ENCODE data around the gene ZNF541.

ZNF541 gene

DNA sequence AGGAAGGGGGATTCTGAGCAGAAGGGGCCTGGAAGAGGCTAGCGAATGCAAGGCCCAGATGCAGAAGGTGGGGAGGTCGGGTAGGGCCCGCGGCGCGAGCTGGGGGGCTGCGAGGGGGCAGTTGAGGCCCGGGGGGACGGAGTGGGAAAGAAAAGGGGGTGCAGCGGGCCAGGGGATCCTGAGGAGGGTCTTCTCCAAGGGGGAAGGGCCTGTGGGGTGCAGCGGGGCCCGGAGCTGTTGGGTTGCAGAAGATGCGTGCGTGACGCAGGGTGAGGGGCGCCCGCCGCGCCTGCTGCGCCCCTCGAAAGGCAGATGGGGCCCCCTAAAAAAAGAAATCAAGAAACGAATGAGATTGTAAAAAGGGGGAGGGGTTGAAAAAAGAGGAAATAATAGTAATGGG is 313 bp downstream of the ZNF541 start:
- peak overlapping the region in 1 of 2 donors; percentile 45 for H3K27ac Mint-ChIP-seq

DNA sequence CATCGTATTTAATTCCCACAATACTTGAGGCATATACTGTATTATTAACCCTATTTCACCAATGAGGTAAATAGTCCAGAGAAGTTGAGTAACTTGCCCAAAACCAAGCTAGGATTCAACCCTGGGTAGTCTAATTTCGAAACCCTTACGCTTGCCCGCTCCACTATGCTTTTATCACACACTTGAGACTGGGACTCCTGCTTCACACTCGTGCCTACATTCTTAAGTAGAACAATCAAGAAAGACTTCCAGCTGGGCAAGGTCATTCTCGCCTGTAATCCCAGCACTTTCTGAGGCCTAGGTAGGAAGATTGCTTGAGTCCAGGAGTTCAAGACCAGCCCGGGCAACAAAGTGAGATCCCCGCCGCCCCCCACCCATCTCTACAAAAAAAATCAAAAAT is 3.6 kb downstream of the ZNF541 start:
- peaks cover 12% of the 10 kb centered on the region for H3K4me1 Mint-ChIP-seq
- ATAC-seq, result no peak
- DNase-seq, result no peak
- peaks cover 0 to 9% of the 10 kb centered on the region in 2 donors for H3K9me3 Mint-ChIP-seq
- peaks cover 11% of the 10 kb centered on the region for H3K27me3 Mint-ChIP-seq
- H3K27ac Mint-ChIP-seq, result no peak overlapping the region
- H3K4me3 Mint-ChIP-seq, result no peak overlapping the region

More for the DNA sequence above, 313 bp downstream of the ZNF541 start:
- ATAC-seq, result no peak
- Mint-ChIP-seq H3K4me1 (peaks cover 21% of the 10 kb centered on the region), H3K9me3 (peaks cover 0 to 9% of the 10 kb centered on the region in 2 donors), H3K4me3 (peak overlapping the region; percentile 42 to 60), H3K27me3 (peaks cover 11% of the 10 kb centered on the region)
- no peak for DNase-seq

DNA sequence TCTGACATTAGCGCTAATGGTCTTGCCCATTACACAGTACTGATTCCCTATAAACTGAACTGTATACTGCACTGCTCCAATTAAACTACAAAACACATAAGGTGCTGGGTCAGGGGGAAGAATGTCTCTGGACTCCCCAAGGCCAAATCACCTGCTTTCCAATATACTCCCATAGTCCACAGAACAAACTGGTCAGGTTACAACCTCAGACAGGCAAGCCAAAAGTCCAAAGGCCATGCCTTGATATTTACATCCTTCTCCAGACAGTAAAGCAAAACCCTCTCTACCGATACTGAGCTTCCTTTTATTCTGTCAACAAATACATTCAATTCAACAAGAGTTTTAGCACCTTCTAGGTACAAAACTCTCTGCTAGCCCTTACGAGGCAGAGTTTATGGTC is 8.9 kb downstream of the ZNF541 start:
- Mint-ChIP-seq H3K4me3 (no peak overlapping the region), H3K27me3 (no peaks in the 10 kb centered on the region), H3K9me3 (no peaks in the 10 kb centered on the region), H3K4me1 (peaks cover 6% of the 10 kb centered on the region), H3K27ac (peak overlapping the region in 1 of 2 donors; percentile 13)
- ATAC-seq, result no peak
- no peak for DNase-seq

DNA sequence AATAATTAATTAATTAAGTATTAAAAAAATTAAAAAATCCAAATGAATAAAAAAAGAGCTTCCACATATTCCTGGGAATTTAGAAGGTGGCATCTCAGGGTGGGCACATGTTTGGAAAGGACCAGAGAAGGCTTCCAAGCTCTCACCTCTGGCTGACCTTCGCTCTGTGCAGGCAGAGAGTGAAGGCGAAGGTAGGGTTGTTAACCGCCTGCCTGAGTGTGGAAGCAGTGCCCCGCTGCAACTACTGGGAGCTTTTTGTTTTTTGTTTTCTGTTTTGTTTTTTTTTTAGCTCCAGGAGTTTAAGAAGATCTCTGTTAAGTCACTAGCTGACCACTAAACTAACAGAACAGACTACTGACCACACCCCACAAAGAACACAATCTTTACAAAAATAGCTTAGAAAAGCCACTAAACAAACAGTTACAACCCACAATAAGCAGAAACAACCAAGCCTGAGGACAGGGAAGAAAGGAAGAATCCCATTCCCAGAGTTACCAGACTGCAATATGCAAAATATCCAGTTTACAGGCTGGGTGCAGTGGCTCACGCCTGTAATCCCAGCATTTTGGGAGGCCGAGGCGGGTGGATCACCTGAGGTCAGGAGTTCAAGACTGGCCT is 11.4 kb downstream of the ZNF541 start:
- ATAC-seq, result no peak
- Mint-ChIP-seq H3K4me3 (no peak overlapping the region), H3K9me3 (no peaks in the 10 kb centered on the region), H3K27ac (no peak overlapping the region), H3K4me1 (peaks cover 6% of the 10 kb centered on the region), H3K27me3 (no peaks in the 10 kb centered on the region)
- no peak for DNase-seq

- DNase-seq (no peak), ATAC-seq (no peak)
- no peaks in the 10 kb centered on the region for H3K27me3 Mint-ChIP-seq
- no peak overlapping the region for H3K27ac Mint-ChIP-seq
- H3K9me3 Mint-ChIP-seq, result no peaks in the 10 kb centered on the region
- H3K4me3 Mint-ChIP-seq, result no peak overlapping the region
- peaks cover 6% of the 10 kb centered on the region for H3K4me1 Mint-ChIP-seq
These were observed 11.9 kb downstream of the ZNF541 start for GRCh38 chr19:47560999-47561398.

DNA sequence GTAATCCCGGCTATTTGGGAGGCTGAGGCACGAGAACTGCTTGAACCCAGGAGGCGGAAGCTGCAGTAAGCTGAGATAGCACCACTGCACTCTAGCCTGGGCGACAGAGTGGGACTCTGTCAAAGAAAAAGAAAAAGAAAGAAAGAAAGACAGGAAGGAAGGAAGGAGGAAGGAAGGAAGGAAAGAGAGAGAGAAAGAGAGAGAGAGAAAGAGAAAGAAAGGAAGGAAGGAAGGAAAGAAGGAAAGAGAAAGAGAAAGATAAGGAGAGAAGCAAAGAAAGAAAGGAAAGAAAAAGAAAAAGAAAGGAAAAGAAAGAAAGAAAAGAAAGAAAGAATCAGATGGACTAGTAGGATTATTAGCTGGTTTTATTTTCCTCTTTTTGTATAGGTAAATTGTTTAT is 22.8 kb downstream of the ZNF541 start:
- peaks cover under 1% of the 10 kb centered on the region for H3K27me3 Mint-ChIP-seq
- no peak overlapping the region for H3K4me3 Mint-ChIP-seq
- DNase-seq (no peak), ATAC-seq (no peak)
- no peaks in the 10 kb centered on the region for H3K9me3 Mint-ChIP-seq
- peaks cover 6% of the 10 kb centered on the region for H3K4me1 Mint-ChIP-seq
- H3K27ac Mint-ChIP-seq, result peak overlapping the region in 1 of 2 donors; percentile 12

- H3K27ac Mint-ChIP-seq, result no peak overlapping the region
- DNase-seq (no peak), ATAC-seq (no peak)
- peaks cover 11% of the 10 kb centered on the region for H3K4me1 Mint-ChIP-seq
- no peaks in the 10 kb centered on the region for H3K9me3 Mint-ChIP-seq
- H3K4me3 Mint-ChIP-seq, result no peak overlapping the region
- peaks cover 8% of the 10 kb centered on the region for H3K27me3 Mint-ChIP-seq
These were observed 23.6 kb downstream of the ZNF541 start for GRCh38 chr19:47549261-47549862.

- no peak for ATAC-seq
- H3K4me3 Mint-ChIP-seq, result no peak overlapping the region
These were observed 25.7 kb downstream of the ZNF541 start for GRCh38 chr19:47547199-47547598.

GRCh38 chr19:47545061-47545948 is 27.6 kb downstream of the ZNF541 start:
- ATAC-seq (peak; percentile 27), DNase-seq (peak; percentile 19 to 28)
- H3K27me3 Mint-ChIP-seq, result peaks cover 17% of the 10 kb centered on the region

More at GRCh38 chr19:47547199-47547598, 25.7 kb downstream of the ZNF541 start:
- Mint-ChIP-seq H3K9me3 (no peaks in the 10 kb centered on the region), H3K27me3 (peaks cover 17% of the 10 kb centered on the region), H3K4me1 (peaks cover 19% of the 10 kb centered on the region), H3K27ac (peak overlapping the region in 1 of 2 donors; percentile 23)
- DNase-seq, result no peak

GRCh38 chr19:47544476-47544875 is 28.5 kb downstream of the ZNF541 start:
- peak overlapping the region; percentile 47 to 75 for H3K4me3 Mint-ChIP-seq

More at GRCh38 chr19:47545061-47545948, 27.6 kb downstream of the ZNF541 start:
- Mint-ChIP-seq H3K4me3 (peak overlapping the region; percentile 47 to 75), H3K4me1 (peaks cover 37% of the 10 kb centered on the region), H3K9me3 (no peaks in the 10 kb centered on the region), H3K27ac (no peak overlapping the region)

GRCh38 chr19:47544075-47544474 is 28.9 kb downstream of the ZNF541 start:
- ATAC-seq (no peak), DNase-seq (no peak)
- Mint-ChIP-seq H3K27me3 (peaks cover 17% of the 10 kb centered on the region), H3K9me3 (no peaks in the 10 kb centered on the region), H3K4me1 (peaks cover 46% of the 10 kb centered on the region), H3K27ac (no peak overlapping the region), H3K4me3 (peak overlapping the region in 1 of 2 donors; percentile 75)

More at GRCh38 chr19:47544476-47544875, 28.5 kb downstream of the ZNF541 start:
- DNase-seq, result no peak
- Mint-ChIP-seq H3K4me1 (peaks cover 45% of the 10 kb centered on the region), H3K27ac (peak overlapping the region in 1 of 2 donors; percentile 25), H3K27me3 (peaks cover 17% of the 10 kb centered on the region), H3K9me3 (no peaks in the 10 kb centered on the region)
- no peak for ATAC-seq

GRCh38 chr19:47542030-47542475 is 30.9 kb downstream of the ZNF541 start:
- Mint-ChIP-seq H3K27me3 (peaks cover 17% of the 10 kb centered on the region), H3K4me3 (peak overlapping the region; percentile 35 to 60), H3K4me1 (peaks cover 40% of the 10 kb centered on the region), H3K27ac (peak overlapping the region; percentile 93 to 94), H3K9me3 (no peaks in the 10 kb centered on the region)
- ATAC-seq (peak; percentile 26), DNase-seq (no peak)

GRCh38 chr19:47541518-47541917 is 31.4 kb downstream of the ZNF541 start:
- peaks cover 17% of the 10 kb centered on the region for H3K27me3 Mint-ChIP-seq
- peak overlapping the region; percentile 35 to 60 for H3K4me3 Mint-ChIP-seq

DNA sequence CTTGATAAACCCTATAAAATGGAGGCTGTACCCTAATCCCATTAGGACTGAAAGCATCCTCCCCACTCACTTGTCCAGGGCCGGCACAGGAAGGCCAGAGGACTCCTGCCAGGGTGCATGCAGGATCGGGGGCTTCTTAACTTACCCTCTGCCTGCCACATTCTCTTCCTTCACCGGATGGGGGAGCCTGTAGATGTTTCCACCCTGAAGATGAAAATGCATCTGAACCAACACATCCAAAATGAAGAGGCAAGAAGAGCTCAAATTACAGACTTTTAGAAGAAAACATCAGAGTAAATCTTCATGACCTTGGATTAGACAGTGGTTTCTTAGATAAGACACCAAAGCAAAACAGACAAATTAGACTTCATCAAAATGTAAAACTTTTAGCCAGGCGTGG is 32.2 kb downstream of the ZNF541 start:
- ATAC-seq (no peak), DNase-seq (no peak)
- Mint-ChIP-seq H3K9me3 (no peaks in the 10 kb centered on the region), H3K4me1 (peaks cover 40% of the 10 kb centered on the region), H3K27me3 (peaks cover 17% of the 10 kb centered on the region), H3K4me3 (peak overlapping the region; percentile 41 to 69), H3K27ac (peak overlapping the region; percentile 35 to 93)

More at GRCh38 chr19:47541518-47541917, 31.4 kb downstream of the ZNF541 start:
- peak; percentile 42 to 61 for DNase-seq
- Mint-ChIP-seq H3K9me3 (no peaks in the 10 kb centered on the region), H3K27ac (peak overlapping the region; percentile 93 to 94), H3K4me1 (peaks cover 40% of the 10 kb centered on the region)
- ATAC-seq, result peak; percentile 95

DNA sequence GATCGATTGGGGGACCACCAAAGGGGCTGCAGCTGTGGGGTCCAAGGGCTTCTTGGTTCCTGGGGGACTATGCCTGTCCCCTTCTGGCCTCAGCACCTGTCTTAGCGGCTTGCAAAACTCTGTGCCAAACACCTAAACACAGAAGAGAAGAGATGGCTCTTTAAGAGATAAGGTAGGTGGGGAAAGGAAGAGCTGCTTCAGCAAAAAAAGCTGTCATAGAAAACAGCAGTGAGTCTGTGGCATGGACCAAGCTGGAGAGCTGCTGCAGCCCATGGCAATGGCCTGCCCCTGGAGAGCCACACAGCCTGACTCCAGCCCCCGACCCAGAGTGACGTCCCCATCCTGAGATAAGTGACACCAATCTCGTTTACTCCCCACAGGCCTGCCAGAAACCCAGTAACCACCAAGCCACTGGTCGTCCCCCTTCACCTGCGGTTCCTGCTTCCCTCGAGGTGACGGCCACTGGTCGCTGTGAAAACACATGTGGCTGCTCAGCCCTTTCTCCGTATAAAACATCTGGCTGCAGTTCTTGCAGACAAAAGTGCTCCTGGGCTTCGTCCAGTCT is 33.1 kb downstream of the ZNF541 start:
- no peak for DNase-seq
- H3K9me3 Mint-ChIP-seq, result no peaks in the 10 kb centered on the region
- peak overlapping the region in 1 of 2 donors; percentile 14 for H3K4me3 Mint-ChIP-seq
- ATAC-seq, result no peak
- peaks cover 13% of the 10 kb centered on the region for H3K27me3 Mint-ChIP-seq
- peak overlapping the region; percentile 35 to 52 for H3K27ac Mint-ChIP-seq
- peaks cover 40% of the 10 kb centered on the region for H3K4me1 Mint-ChIP-seq

Measured in stimulated activated naive CD8-positive, alpha-beta T cell treated with anti-CD3 and anti-CD28 coated beads, Interleukin-15, amount 100 ng/mL, for 72 hours (primary cell).